Measurements from ENCODE around the gene SUN5. TPM values are rescaled to one million over a fixed set of nuclear protein-coding genes. Genes with fewer than 3 reads are reported as not detected.

SUN5 gene
- total RNA-seq, 1 experiment from 2014 or later = not detected

GRCh38 chr20:33016581-33017109 is 12.4 kb upstream of the SUN5 start:
- H3K27me3 Mint-ChIP-seq (ENCODE audit: low read depth) = peaks cover 18% of the 10 kb centered on the region
- H4K91ac ChIP-seq (ENCODE audit: insufficient read length, low read depth, low read length) = no peak overlapping the region
- peaks cover 21 to 23% of the 10 kb centered on the region in 2 experiments for H3K4me1 Mint-ChIP-seq
- H2AFZ ChIP-seq (ENCODE audit: low read length) = no peak overlapping the region
- H4K8ac ChIP-seq (replicated peaks; ENCODE audit: insufficient read length, low read depth, low read length) = no peak overlapping the region
- H2BK20ac ChIP-seq (ENCODE audit: low read depth, low read length, poor library complexity, severe bottlenecking) = no peak overlapping the region
- no peak overlapping the region for H2BK15ac ChIP-seq (ENCODE audit: low read depth, low read length)
- H3K79me2 ChIP-seq (ENCODE audit: insufficient read depth, low read length) = no peaks in the 10 kb centered on the region
- H3T11ph ChIP-seq (ENCODE audit: low read length) = no peak overlapping the region
- H3K9me3 ChIP-seq (ENCODE audit: control insufficient read depth, low read depth, low read length) = no peaks in the 10 kb centered on the region
- no peaks in the 10 kb centered on the region for H3K36me3 Mint-ChIP-seq (ENCODE audit: insufficient read depth in 1 of 3, low read depth in 3 of 3)
- WGBS (ENCODE audit: extremely low coverage, insufficient read length, low lambda C conversion rate) = no CpG with 5 or more reads among the region's 7 CpGs
- H3K9ac ChIP-seq (ENCODE audit: extremely low read depth, insufficient read length, low read length) = no peak overlapping the region
- no peak overlapping the region for H3K27ac ChIP-seq (ENCODE audit: insufficient read length, low read depth, low read length)
- no peaks in the 10 kb centered on the region for H3K23me2 ChIP-seq (ENCODE audit: insufficient read length, low read depth, low read length, poor library complexity, severe bottlenecking)
- no peak overlapping the region for H3K4me3 Mint-ChIP-seq
- H2BK5ac ChIP-seq (ENCODE audit: insufficient read length, low read length) = no peak overlapping the region
- H3K23ac ChIP-seq (ENCODE audit: insufficient read length, low read depth, low read length) = no peak overlapping the region
- no peak overlapping the region for H3K56ac ChIP-seq (ENCODE audit: insufficient read length, low read depth, low read length)
- no peak for TF ChIP-seq CTCF (conservative IDR thresholded peaks at IDR 0.05)
- H3K14ac ChIP-seq (ENCODE audit: insufficient read depth, low read length) = no peak overlapping the region
- no peaks in the 10 kb centered on the region for H3K27me3 ChIP-seq (ENCODE audit: insufficient read depth, low read length)
- no peaks in the 10 kb centered on the region for H3K4me1 ChIP-seq (ENCODE audit: insufficient read depth, low read length)
- H3K79me1 ChIP-seq (ENCODE audit: insufficient read depth, low read depth, low read length, poor library complexity, severe bottlenecking) = no peaks in the 10 kb centered on the region
- no peak overlapping the region for H2BK12ac ChIP-seq (ENCODE audit: insufficient read length, low read depth, low read length)
- H3K9me3 Mint-ChIP-seq = no peaks in the 10 kb centered on the region
- H2BK120ac ChIP-seq (ENCODE audit: low read depth, low read length, poor library complexity, severe bottlenecking) = no peak overlapping the region
- no peak overlapping the region for H3K4me2 ChIP-seq (ENCODE audit: insufficient read depth, insufficient read length, low read length)
- no peak overlapping the region for H4K5ac ChIP-seq (ENCODE audit: insufficient read length, low read depth, low read length)
- no peak overlapping the region for H3K4ac ChIP-seq (ENCODE audit: low read depth, low read length)
- H4K20me1 ChIP-seq (ENCODE audit: control insufficient read depth, insufficient read depth, insufficient read length) = no peaks in the 10 kb centered on the region
- no peak overlapping the region for H3K18ac ChIP-seq (ENCODE audit: insufficient read length, low read depth, low read length)
- no peak for DNase-seq
- no peak overlapping the region for H2AK5ac ChIP-seq (ENCODE audit: insufficient read length, low read length)
- H3K27ac Mint-ChIP-seq = peak overlapping the region in 2 of 3 experiments; percentile 76 to 87; a peak in 2 of 7 replicates
